Osteoblast (primary cell): ENCODE data around the gene HP1BP3. TPM values are rescaled to one million over a fixed set of nuclear protein-coding genes. Genes with fewer than 3 reads are reported as not detected.
A peak's percentile ranks its signal among the peaks of the same experiment; 100 is the strongest.

Experiments
- DNase-seq: peaks from one replicate; pipeline ENCODE4 v3.0.0; 2011; ENCODE audit warnings: low spot score, mixed read lengths; ENCODE audit not compliant: insufficient read length; ENCODE audit errors: missing footprints
- H2AFZ ChIP-seq: 2 replicates; pipeline ENCODE4 v1.6.0; 2011; ENCODE audit warnings: mild to moderate bottlenecking, low read length
- H3K27ac ChIP-seq: 2 replicates; pipeline ENCODE4 v1.5.1; 2011; ENCODE audit warnings: mild to moderate bottlenecking, low read depth, low read length, moderate library complexity
- H3K27me3 ChIP-seq: 2 replicates; pipeline ENCODE4 v1.6.0; 2012; ENCODE audit warnings: mild to moderate bottlenecking, control low read depth, inconsistent platforms, low read length, moderate library complexity; ENCODE audit not compliant: insufficient read depth
- H3K36me3 ChIP-seq: 2 replicates; pipeline ENCODE4 v1.5.1; 2011; ENCODE audit warnings: mild to moderate bottlenecking, low read length, control low read depth, moderate library complexity; ENCODE audit not compliant: insufficient read depth
- H3K4me1 ChIP-seq: 2 replicates; pipeline ENCODE4 v1.5.1; 2011; ENCODE audit warnings: mild to moderate bottlenecking, low read length, control low read depth, moderate library complexity; ENCODE audit not compliant: insufficient read depth
- H3K4me2 ChIP-seq: 2 replicates; pipeline ENCODE4 v1.6.0; 2011; ENCODE audit warnings: mild to moderate bottlenecking, low read length; ENCODE audit not compliant: insufficient read depth
- H3K4me3 ChIP-seq: fragments of 200-600 bp; sonication (generic); 3 replicates; pipeline ENCODE4 v1.5.1; 2012; ENCODE audit warnings: mild to moderate bottlenecking, low read length, inconsistent platforms; ENCODE audit not compliant: insufficient read depth
- H3K79me2 ChIP-seq: 2 replicates; pipeline ENCODE4 v1.6.0; 2012; ENCODE audit warnings: mild to moderate bottlenecking, low read length, control low read depth, inconsistent platforms; ENCODE audit not compliant: insufficient read depth
- H3K9me3 ChIP-seq: 2 replicates; pipeline ENCODE4 v1.5.1; 2011; ENCODE audit warnings: low read depth, low read length, control low read depth
- H4K20me1 ChIP-seq: 2 replicates; pipeline ENCODE4 v1.6.0; 2012; ENCODE audit warnings: mild to moderate bottlenecking, low read length, control low read depth; ENCODE audit not compliant: insufficient read depth
- total RNA-seq: library from RNA; depleted of rRNA; stranded (reverse); fragments of >200 nt; gene quantifications from 2 replicates; pipeline ENCODE4 v1.2.3, GENCODE V29; 2012
- TF ChIP-seq, protein P1 (sequence below): IDR thresholded peaks from 2 replicates; pipeline ENCODE4 v1.5.1; 2011; ENCODE audit warnings: mild to moderate bottlenecking, low read depth, low read length, moderate library complexity; ENCODE audit errors: extremely low read depth

HP1BP3 gene
- total RNA-seq, 1 donor: 267 TPM

DNA sequence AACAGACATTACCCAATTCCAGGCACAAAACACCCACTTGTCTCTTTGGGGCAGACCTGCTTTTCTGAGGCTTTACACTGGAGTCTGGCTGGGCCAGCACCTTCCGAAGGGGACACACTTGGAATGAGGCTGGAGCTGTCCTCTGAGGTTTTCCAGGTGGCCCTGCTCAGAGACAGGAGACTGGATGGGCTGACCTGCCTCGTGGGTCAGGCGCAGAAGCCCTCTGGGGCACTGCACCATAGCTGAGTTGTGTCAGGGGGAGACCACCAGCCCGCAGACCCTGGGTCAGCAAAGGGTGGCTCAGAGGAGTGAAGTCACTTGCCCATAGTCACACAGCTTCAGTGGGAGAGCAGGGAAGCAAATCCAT, 56.4 kb downstream of the HP1BP3 start:
- Histone ChIP-seq H3K27ac (no peak overlapping the region), H3K4me2 (no peak overlapping the region), H3K79me2 (no peaks in the 10 kb centered on the region), H3K9me3 (no peaks in the 10 kb centered on the region), H3K27me3 (peaks cover 28% of the 10 kb centered on the region), H3K4me1 (peaks cover 17% of the 10 kb centered on the region), H3K4me3 (no peak overlapping the region), H4K20me1 (peaks cover 5% of the 10 kb centered on the region), H2AFZ (no peak overlapping the region), H3K36me3 (no peaks in the 10 kb centered on the region)
- TF ChIP-seq, protein P1, sequence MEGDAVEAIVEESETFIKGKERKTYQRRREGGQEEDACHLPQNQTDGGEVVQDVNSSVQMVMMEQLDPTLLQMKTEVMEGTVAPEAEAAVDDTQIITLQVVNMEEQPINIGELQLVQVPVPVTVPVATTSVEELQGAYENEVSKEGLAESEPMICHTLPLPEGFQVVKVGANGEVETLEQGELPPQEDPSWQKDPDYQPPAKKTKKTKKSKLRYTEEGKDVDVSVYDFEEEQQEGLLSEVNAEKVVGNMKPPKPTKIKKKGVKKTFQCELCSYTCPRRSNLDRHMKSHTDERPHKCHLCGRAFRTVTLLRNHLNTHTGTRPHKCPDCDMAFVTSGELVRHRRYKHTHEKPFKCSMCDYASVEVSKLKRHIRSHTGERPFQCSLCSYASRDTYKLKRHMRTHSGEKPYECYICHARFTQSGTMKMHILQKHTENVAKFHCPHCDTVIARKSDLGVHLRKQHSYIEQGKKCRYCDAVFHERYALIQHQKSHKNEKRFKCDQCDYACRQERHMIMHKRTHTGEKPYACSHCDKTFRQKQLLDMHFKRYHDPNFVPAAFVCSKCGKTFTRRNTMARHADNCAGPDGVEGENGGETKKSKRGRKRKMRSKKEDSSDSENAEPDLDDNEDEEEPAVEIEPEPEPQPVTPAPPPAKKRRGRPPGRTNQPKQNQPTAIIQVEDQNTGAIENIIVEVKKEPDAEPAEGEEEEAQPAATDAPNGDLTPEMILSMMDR: no peak
- peak; percentile 73 for DNase-seq

DNA sequence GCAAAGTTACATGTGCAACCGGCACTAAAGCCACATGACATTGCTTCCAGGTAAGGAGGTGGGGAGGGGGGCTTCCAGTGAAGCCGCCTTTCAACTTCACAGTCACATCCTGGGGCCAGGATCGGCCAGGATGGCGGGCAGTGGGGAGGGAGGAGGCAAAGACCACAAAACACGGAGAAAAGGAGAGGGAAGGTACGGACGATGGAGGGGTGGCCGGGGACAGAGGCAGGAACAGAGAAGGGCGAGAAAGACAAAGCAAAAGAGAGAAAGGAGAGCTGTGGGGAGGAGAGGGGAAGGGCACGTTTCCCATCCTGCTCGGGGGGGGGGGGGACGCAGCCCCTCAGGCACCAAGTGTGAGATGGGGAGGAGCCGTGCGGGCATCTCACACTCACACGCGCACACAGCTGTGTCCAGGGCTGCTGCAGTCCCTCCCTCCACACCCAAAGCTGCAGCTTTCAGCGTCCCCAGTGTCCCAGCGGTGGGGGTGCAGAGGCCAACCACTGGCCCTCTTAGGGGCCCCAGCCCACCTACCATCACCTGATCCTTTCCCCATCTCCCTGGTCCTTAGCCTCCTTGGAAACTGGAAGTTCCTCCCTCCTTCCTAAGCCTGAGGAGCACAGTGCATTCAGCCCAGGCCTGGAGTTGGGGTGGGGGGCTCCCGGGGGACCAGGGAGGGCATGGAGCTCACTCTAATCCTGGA, 57.0 kb downstream of the HP1BP3 start:
- TF ChIP-seq, protein P1: no peak
- Histone ChIP-seq H3K27ac (no peak overlapping the region), H3K9me3 (no peaks in the 10 kb centered on the region), H3K4me2 (no peak overlapping the region), H3K4me1 (peaks cover 17% of the 10 kb centered on the region), H3K27me3 (peaks cover 28% of the 10 kb centered on the region), H2AFZ (no peak overlapping the region), H3K36me3 (no peaks in the 10 kb centered on the region), H3K4me3 (no peak overlapping the region), H4K20me1 (peaks cover 5% of the 10 kb centered on the region), H3K79me2 (no peaks in the 10 kb centered on the region)
- DNase-seq: peak; percentile 83

DNA sequence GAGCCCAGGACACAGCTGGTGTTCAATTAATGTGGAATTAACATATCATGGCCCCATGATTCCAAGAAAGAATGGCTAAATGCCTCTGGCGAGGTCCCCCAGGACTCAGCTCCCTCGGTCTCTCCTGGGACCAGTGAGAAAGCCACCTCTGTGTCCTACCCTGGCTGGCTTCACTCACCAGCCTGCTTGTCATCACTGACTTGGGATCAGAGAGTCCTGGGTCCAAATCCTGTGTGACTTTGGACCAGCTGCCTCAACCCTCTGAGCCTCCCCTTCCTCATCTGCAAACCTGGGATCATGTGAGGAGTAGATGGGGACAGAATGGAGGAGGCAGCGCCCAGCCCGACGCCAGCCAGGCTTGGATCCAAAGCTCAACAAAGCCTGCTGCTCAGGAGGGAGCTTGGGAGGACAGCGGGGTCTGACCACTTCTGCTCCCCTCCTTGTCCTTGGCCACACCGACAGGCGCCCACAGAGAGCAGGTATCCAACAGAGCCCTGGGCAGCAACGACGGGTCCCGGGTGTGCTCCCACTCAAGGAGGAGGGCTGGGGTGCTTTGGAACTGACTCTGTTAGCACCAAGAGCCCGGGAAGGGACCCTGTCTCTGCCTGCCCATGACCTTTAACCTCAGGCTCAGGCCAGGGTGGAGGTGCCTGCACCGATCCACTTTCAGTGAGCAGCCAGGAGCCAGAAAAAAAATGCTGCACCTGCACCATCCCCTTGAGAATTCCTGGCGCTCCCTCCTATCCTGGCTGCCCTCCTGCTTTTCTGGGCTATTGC, 57.8 kb downstream of the HP1BP3 start:
- Histone ChIP-seq H3K9me3 (no peaks in the 10 kb centered on the region), H3K27me3 (peaks cover 28% of the 10 kb centered on the region), H2AFZ (no peak overlapping the region), H3K4me2 (no peak overlapping the region), H4K20me1 (peaks cover 5% of the 10 kb centered on the region), H3K4me3 (no peak overlapping the region), H3K27ac (no peak overlapping the region), H3K4me1 (peaks cover 17% of the 10 kb centered on the region), H3K36me3 (no peaks in the 10 kb centered on the region), H3K79me2 (no peaks in the 10 kb centered on the region)
- TF ChIP-seq, protein P1: no peak
- peak; percentile 80 for DNase-seq

DNA sequence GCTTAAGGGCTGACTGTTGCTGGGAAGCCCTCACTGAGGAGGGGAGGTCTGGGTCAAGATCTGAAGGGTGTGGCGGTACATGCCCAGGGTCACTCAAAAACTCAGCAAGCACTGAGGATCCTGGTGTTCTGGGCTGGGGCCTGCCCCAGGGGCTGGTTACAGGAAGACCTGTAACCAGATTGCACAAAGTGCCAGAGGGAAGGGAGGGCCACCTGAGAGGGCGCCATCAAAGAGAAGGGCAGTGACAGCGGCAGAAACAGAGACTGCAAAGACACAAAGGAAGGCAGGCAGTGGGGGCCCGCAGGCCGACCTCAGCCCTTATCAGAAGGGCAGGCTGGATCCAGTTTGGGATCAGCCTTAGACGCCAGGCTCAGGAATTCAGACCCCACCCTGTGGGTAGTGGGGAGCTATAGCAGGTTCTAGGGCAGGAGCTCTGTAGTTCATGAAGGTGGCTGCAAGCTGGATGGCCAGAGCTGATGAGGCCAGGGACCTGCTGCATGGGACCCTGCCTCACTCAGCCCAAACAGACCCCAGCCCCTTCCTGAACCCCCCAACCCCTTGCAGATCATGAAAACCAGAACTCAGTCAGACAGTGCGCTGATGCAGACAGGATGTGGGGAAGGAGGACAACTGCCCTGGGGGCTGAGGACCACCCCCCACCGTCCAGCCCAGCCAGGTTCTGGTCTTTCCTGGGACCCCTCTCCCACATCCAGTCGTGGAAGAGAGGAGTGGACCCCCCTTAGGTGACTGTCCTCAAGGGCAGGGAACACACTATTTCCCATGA, 58.5 kb downstream of the HP1BP3 start:
- H3K4me3 ChIP-seq: no peak overlapping the region
- no peaks in the 10 kb centered on the region for H3K79me2 ChIP-seq
- H3K27me3 ChIP-seq: peaks cover 28% of the 10 kb centered on the region
- no peak overlapping the region for H3K27ac ChIP-seq
- no peak overlapping the region for H2AFZ ChIP-seq
- no peaks in the 10 kb centered on the region for H3K36me3 ChIP-seq
- no peaks in the 10 kb centered on the region for H3K9me3 ChIP-seq
- no peak overlapping the region for H3K4me2 ChIP-seq
- peak; percentile 68 for DNase-seq
- H4K20me1 ChIP-seq: peaks cover 5% of the 10 kb centered on the region
- TF ChIP-seq, protein P1: no peak
- peaks cover 15% of the 10 kb centered on the region for H3K4me1 ChIP-seq
